HPDE6-E6E7 (cell line): ENCODE measurements around the gene KIR3DL1.
"Not testable (repeated sequence)": the region's sequence is repeated elsewhere in the genome, so short reads cannot be mapped to it uniquely, and the experiment has no call there.

Source experiments
- DNase-seq: peaks from one replicate; pipeline ENCODE4 v3.0.0; 2011; ENCODE audit warnings: missing footprints; ENCODE audit errors: extremely low spot score

Gene KIR3DL1

DNA sequence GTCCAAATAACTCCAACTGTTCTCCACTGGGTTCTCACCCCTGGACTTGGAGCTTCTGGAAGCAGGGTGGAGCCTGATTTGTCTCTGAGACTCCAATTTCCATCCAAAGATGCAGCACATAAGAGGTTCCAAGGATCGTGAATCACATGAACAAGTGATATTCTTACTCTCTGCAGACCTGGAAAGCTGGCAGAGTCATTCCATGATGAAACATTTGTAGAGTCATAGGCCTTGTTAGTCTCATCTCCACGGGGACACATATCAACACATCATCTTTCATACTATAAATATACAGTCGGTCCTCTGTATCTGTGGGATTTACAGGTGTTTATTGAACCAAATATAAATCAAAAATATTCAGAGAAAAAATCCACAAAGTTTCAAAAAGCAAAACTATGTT is 1.7 kb upstream of the KIR3DL1 start:
- not testable (repeated sequence) for DNase-seq

GRCh38 chr19:54817670-54818536 is 1.6 kb downstream of the KIR3DL1 start:
- DNase-seq = no peak

DNA sequence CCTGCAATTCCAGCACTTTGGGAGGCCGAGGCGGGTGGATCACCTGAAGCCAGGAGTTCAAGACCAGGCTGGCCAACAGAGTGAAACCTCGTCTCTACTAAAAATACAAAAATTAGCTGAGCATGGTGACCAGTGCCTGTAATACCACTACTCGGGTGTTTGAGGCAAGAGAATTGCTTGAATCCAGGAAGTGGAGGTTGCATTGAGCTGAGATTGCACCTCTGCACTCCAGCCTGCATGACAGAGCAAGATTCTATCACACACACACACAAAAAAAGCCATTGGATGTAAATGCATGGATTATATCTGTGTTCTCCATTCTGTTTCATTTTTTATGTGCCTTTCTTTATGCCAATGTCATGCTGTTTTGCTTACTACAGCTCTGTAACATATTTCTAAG is 8.1 kb downstream of the KIR3DL1 start:
- DNase-seq = not testable (repeated sequence)

GRCh38 chr19:54825326-54825725 is 9.1 kb downstream of the KIR3DL1 start:
- DNase-seq = not testable (repeated sequence)

DNA sequence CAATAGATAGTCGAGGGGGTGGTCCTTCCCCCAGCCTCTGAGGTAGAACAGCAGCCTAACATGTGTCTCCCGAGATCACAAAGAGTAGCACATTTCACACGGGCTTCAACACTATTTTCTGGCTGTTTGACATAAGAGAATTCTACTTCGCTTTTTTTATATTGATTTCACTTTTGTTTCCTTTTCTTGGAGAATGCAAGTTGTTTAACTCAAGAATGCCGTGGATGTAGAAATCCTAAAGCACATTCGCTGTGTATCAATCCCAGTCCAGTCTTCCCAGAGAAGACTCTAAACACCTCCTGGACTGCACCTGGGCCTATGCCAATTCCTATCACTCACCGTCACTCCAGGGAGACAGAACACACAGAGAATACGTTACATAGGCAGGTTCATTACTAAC is 11.8 kb downstream of the KIR3DL1 start:
- DNase-seq = not testable (repeated sequence)

DNA sequence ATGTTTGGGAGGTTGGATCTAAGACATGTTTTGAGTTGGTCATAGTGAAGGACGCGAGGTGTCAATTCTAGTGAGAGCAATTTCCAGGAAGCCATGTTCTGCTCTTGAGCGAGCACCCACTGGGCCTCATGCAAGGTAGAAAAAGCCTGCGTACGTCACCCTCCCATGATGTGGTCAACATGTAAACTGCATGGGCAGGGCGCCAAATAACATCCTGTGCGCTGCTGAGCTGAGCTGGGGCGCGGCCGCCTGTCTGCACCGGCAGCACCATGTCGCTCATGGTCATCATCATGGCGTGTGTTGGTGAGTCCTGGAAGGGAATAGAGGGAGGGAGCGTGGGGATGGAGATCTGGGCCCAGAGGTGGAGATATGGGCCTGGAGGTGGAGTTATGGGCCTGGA is 16.2 kb downstream of the KIR3DL1 start, which contains the start of gene KIR2DS4:
Gene KIR2DS4, plus strand, starts transcription at position 181 of the 400 bp plus-strand sequence.
- DNase-seq = not testable (repeated sequence)

GRCh38 chr19:54835126-54835525 is 18.9 kb downstream of the KIR3DL1 start:
- DNase-seq = not testable (repeated sequence)

- not testable (repeated sequence) for DNase-seq
Observed at GRCh38 chr19:54837522-54837921, 21.3 kb downstream of the KIR3DL1 start.

DNA sequence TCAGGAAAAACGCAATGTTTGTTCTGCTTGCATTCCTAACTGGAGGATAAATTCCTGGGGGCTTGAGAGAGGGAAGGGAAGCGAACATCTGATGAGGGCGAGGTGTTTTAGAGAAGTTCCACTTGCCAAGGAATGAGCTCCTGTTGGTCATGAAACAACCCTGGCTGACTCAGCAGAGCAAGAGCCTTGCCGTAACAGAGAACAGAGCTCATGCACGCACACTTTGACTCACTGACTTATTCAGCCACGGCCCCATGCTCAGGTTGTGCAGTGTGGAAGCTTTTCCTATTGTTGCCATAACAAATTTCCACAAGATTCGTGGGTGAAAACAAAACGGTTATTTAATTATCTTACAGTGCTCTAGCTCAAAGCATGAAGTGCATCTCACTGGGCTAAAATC is 26.9 kb downstream of the KIR3DL1 start:
- not testable (repeated sequence) for DNase-seq

DNA sequence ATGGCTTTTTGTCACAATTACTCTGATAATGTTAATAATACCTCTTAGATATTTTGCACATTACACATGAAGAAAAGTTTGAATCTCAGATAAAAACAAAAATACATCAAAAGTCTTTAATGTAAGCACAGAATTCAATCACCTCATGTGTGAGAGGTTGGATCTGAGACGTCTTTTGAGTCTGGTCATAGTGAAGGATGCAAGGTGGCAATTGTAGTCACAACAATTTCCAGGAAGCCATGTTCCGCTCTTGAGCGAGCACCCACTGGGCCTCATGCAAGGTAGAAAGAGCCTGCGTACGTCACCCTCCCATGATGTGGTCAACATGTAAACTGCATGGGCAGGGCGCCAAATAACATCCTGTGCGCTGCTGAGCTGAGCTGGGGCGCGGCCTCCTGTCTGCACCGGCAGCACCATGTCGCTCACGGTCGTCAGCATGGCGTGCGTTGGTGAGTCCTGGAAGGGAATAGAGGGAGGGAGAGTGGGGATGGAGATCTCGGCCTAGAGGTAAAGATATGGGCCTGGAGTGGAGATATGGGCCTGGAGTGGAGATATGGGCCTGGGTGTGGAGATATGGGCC is 33.9 kb downstream of the KIR3DL1 start, which contains the start of gene KIR3DL2:
Gene KIR3DL2, plus strand, starts transcription at position 383 of the 580 bp plus-strand sequence. Its CDS starts 33 bp downstream, at position 416.
- DNase-seq = not testable (repeated sequence)

GRCh38 chr19:54850930-54851329 is 34.7 kb downstream of the KIR3DL1 start:
- no peak for DNase-seq

- DNase-seq = no peak
Observed at GRCh38 chr19:54851353-54851752, 35.1 kb downstream of the KIR3DL1 start.

DNA sequence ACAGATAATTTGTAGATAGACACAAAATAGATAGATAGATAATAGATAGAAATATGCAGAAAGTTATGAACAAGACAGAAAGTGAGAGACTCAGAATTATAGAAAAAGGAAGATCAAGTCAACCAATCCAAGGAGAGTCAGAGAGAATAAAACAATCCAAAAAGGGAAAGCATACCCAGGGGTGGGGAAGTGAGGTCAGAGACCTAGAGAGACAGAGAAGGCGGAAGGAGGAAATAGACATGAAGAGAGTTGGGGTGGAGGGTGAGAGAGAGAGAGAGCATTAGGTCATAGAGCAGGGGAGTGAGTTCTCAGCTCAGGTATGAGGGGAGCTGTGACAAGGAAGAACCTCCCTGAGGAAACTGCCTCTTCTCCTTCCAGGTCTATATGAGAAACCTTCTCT is 39.0 kb downstream of the KIR3DL1 start:
- not testable (repeated sequence) for DNase-seq

- not testable (repeated sequence) for DNase-seq
Observed at GRCh38 chr19:54858476-54858875, 42.2 kb downstream of the KIR3DL1 start.

- not testable (repeated sequence) for DNase-seq
Observed at GRCh38 chr19:54859421-54859820, 43.2 kb downstream of the KIR3DL1 start.

GRCh38 chr19:54863459-54863858 is 47.2 kb downstream of the KIR3DL1 start:
- not testable (repeated sequence) for DNase-seq

GRCh38 chr19:54871696-54872095 is 55.4 kb downstream of the KIR3DL1 start:
- no peak for DNase-seq

- DNase-seq = no peak
Observed at GRCh38 chr19:54873990-54874389, 57.7 kb downstream of the KIR3DL1 start, which contains the start of gene FCAR. Gene FCAR (plus strand): TSS chr19:54874235. CDS start chr19:54874290, 55 bp downstream.

DNA sequence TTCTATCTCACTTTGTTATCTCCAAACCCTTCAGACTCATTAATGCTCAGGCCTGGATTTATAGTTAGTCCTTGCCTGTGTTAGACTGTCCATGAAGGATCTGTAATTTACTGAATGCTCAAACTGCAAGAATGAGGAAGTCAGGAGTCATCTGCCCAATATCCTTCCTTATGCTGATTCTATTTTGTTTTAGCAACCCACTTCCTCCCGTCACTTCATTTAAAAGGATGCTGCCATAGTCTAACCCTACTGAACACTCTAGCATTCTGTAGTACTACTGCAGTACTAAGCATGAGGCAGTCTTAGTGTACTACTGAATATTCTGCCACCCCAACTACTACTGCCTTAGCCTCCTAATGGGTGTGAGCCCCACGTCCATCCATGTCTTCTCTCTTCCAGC is 59.2 kb downstream of the KIR3DL1 start:
- no peak for DNase-seq

DNA sequence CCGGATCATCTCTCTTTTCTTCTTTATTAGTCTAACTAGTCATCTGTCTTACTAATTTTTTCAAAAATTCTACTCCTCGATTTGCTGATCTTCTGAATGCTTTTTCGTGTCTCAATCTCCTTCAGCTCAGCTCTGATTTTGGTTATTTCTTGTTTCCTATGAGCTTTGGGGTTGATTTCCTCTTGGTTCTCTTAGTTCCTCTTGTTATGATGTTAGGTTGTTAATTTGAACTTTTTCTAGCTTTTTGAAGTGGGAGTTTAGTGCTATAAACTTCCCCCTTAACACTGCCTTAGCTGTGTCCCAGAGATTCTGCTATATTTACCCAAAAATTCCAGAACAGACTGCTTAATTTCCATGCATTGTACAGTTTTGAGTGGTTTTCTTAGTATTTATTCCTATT is 61.2 kb downstream of the KIR3DL1 start:
- DNase-seq = no peak
